Bronchial epithelial cell (primary cell): ENCODE results near the gene HSPBP1. TPM values are rescaled to one million over a fixed set of nuclear protein-coding genes. Genes with fewer than 3 reads are reported as not detected.
A peak's percentile ranks its signal among the peaks of the same experiment; 100 is the strongest.
"Not testable (repeated sequence)": the region's sequence is repeated elsewhere in the genome, so short reads cannot be mapped to it uniquely, and the experiment has no call there.

Experiments
- DNase-seq: peaks from one replicate; pipeline ENCODE4 v3.0.0-alpha.2; 2010; ENCODE audit warnings: low read depth
- FAIRE-seq: peaks from 2 replicates; lab custom pipeline; 2011; peaks lifted over from hg19 to GRCh38; lab: Jason Lieb, UNC
- H3K27me3 ChIP-seq: 2 replicates; pipeline ENCODE4 v1.5.1; 2011; ENCODE audit warnings: low read length; ENCODE audit not compliant: control insufficient read depth, insufficient read depth
- H3K36me3 ChIP-seq: 2 replicates; pipeline ENCODE4 v1.5.1; 2011; ENCODE audit warnings: low read length; ENCODE audit not compliant: control insufficient read depth, insufficient read depth
- H3K4me3 ChIP-seq: 2 replicates; pipeline ENCODE4 v1.5.1; 2011; ENCODE audit warnings: mild to moderate bottlenecking, low read depth, low read length, control low read depth
- total RNA-seq: library from RNA; depleted of rRNA; stranded (reverse); fragments of >200 nt; gene quantifications from 2 replicates; pipeline ENCODE4 v1.2.1, GENCODE V29; 2014
- TF ChIP-seq, protein P1 (sequence below): IDR thresholded peaks from 2 replicates; pipeline ENCODE4 v1.5.1; 2011; ENCODE audit warnings: mild to moderate bottlenecking, moderate library complexity, low read length, control low read depth, inconsistent platforms; ENCODE audit not compliant: insufficient read depth, severe bottlenecking

The HSPBP1 gene
- total RNA-seq, 1 donor from 2014 or later, result 37.1 TPM

DNA sequence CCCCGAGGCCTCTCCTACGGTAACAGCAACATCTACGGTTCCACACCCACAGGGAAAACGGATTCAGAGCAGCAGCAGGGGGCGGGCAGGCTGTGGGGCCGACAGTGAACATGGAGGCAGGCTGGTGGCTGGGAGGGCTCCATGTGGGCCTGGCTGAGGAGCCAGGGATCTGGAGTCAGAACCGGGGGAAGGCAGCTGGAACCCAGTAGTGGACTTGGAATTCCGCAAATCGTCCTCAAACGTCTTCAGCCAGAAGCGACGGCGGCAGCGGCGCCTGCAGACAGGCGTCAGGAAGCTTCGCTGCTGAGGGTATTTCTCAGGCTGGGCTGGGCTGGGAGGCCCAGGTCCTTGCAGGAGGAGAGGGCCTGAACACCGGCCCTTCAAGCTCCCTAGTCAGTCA is 53.1 kb downstream of the HSPBP1 start:
- Histone ChIP-seq H3K4me3 (no peak overlapping the region), H3K27me3 (no peaks in the 10 kb centered on the region), H3K36me3 (peaks cover 15% of the 10 kb centered on the region)
- DNase-seq, result no peak
- no peak for FAIRE-seq
- TF ChIP-seq, protein P1, sequence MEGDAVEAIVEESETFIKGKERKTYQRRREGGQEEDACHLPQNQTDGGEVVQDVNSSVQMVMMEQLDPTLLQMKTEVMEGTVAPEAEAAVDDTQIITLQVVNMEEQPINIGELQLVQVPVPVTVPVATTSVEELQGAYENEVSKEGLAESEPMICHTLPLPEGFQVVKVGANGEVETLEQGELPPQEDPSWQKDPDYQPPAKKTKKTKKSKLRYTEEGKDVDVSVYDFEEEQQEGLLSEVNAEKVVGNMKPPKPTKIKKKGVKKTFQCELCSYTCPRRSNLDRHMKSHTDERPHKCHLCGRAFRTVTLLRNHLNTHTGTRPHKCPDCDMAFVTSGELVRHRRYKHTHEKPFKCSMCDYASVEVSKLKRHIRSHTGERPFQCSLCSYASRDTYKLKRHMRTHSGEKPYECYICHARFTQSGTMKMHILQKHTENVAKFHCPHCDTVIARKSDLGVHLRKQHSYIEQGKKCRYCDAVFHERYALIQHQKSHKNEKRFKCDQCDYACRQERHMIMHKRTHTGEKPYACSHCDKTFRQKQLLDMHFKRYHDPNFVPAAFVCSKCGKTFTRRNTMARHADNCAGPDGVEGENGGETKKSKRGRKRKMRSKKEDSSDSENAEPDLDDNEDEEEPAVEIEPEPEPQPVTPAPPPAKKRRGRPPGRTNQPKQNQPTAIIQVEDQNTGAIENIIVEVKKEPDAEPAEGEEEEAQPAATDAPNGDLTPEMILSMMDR, result no peak

DNA sequence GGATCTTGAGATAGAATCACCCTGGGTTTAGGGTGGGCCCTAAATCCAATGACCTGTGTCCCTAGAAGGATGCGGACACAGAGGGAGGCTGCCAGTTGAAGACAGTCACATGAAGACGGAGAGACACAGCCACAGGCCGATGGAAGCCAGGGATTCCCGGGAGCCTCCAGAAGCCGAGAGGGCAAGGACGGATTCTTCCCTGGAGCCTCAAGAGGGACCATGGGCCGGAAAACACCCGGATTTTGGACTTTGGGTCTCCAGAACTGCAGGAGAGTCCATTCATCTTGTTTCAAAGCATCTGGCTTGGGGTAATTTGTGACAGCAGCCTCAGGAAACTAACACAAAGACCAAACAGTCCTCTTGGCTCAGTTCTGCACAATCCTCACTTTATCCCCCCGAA is 53.6 kb downstream of the HSPBP1 start:
- Histone ChIP-seq H3K36me3 (peaks cover 14% of the 10 kb centered on the region), H3K4me3 (no peak overlapping the region), H3K27me3 (no peaks in the 10 kb centered on the region)
- no peak for DNase-seq
- FAIRE-seq, result no peak
- TF ChIP-seq, protein P1, result no peak

DNA sequence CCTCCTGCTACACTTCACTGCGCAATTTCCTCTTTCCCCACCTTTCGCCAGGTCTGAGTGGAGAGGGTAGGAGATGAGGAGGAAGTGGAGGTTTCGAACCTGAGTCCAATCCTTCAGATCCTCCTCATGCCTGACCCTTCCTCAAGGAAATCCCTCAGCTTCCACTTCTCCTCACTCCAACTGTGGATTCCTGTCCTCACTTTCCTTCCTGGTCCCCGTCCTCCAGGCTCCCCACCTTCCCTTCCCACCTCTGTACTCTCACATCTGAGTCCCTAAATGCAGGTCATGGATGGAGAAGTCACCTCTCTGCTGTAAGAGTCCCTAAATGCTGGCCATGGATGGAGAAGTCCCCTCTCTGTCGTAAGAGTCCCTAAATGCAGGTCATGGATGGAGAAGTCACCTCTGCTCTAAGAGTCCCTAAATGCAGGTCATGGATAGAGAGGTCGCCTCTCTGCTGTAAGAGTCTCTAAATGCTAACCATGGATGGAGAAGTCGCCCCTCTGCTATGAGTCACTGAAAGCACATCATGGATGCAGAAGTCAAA is 54.4 kb downstream of the HSPBP1 start:
- TF ChIP-seq, protein P1, result no peak
- Histone ChIP-seq H3K36me3 (peaks cover 11% of the 10 kb centered on the region), H3K27me3 (no peaks in the 10 kb centered on the region), H3K4me3 (no peak overlapping the region)
- FAIRE-seq (no peak), DNase-seq (no peak)

DNA sequence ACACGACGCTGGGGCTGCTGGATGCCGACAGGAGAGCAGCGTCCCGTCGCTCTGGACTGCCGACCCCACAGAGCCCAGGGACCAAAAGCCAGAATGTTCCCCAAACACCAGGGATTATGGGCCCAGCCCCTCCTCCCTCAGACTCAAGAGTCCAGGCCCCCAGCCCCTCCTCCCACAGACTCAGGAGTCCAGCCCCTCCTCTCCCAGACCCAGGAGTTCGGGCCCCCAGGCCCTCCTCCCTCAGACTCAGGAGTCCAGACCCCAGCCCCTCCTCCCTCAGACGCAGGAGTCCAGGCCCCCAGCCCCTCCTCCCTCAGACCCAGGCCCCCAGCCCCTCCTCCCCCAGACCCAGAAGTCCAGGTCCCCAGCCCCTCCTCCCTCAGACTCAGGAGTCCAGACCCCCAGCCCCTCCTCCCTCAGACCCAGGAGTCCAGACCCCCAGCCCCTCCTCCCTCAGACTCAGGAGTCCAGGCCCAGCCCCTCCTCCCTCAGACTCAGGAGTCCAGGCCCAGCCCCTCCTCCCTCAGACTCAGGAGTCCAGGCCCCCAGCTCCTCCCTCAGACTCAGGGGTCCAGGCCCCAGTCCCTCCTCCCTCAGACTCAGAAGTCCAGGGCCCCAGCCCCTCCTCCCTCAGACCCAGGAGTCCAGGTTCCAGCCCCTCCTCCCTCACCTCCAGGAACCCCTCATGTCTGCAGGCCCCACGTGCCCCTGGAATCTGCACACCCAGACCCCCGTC is 55.1 kb downstream of the HSPBP1 start:
- not testable (repeated sequence) for H3K4me3 ChIP-seq, FAIRE-seq, H3K27me3 ChIP-seq, DNase-seq
- peaks cover 11% of the 10 kb centered on the region for H3K36me3 ChIP-seq

DNA sequence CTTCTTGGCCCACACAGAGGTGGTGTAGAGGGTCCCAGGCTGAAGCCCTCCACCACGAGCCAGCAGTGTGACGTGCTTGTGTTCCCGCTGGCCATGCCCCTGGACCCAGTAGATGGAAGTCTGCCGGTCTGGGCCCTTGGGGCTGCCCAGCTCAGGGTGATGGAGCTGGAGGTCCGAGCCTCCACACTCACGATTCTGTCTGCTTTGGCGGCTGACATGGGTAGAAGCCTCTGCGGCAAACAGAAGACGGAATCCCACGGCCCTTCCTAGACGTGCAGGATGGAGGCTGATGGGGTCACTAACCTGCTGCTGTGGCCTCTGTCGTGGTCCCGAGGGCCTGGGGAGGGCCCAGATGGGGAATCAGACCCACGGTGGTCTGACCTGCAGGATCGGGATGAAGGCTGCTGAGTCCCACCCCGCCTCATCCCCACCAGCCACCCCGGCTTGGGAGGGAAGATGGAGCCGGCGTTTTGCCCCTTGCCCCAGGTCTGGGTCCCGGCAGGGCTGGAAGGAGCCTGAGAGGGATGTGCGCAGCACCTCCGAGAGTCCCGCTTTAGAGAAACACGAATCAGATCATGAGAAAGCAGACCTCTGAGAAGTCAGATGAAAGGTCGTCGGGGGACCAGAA is 55.8 kb downstream of the HSPBP1 start:
- DNase-seq, result no peak
- TF ChIP-seq, protein P1, result no peak
- Histone ChIP-seq H3K36me3 (peaks cover 9% of the 10 kb centered on the region), H3K27me3 (no peaks in the 10 kb centered on the region), H3K4me3 (no peak overlapping the region)
- no peak for FAIRE-seq

DNA sequence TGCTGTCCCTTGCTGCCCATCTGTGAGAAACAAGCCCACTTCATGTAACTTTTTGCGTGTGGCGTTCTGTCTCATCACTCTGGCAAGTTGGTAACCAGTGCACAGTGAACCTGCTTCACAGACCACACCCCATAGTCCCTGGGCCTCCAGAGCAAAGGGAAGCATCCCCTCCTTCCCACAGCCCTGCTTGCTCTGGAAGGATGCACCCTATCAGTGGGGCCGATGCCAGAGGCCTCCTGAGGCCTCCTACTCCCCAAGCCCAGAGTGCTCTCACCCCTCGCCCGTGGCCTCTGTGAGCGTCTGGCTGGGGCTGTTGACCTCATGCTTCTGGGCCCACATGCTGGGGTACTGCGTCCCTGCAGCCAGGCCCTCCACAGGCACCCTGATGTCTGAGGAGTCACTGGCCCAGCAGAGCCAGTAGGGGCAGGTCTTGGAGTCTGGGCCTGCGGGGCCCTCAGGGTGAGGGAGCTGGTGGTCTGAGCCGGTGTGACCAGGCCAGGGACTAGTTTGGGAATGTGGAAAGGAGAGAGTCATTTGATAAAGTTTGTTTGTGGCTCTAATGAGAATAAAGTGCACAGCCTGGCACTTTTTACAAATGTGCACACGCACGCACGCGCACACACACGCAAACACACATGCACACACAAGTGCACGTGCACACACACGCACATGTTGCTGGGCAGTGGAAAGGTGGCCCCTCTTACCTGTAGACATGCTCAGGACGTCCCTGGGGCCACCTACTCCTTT is 56.4 kb downstream of the HSPBP1 start:
- H3K27me3 ChIP-seq, result no peaks in the 10 kb centered on the region
- no peak for DNase-seq
- H3K4me3 ChIP-seq, result no peak overlapping the region
- TF ChIP-seq, protein P1, result no peak
- peaks cover 7% of the 10 kb centered on the region for H3K36me3 ChIP-seq
- FAIRE-seq, result peak; percentile 52
